Tibial nerve (tissue), 4 donors: ENCODE results near the gene SMYD3. TPM values are rescaled to one million over a fixed set of nuclear protein-coding genes. Genes with fewer than 3 reads are reported as not detected.

ENCODE experiments used
- DNase-seq, 2 donors: peaks; one replicate each; pipeline ENCODE4 v3.0.0-alpha.2; 2019; ENCODE audit warnings: low spot score in 2 of 2
- H3K27ac ChIP-seq, 4 donors: fragments of 200-600 bp; sonication (generic) in 3 of 4; one replicate each; pipeline ENCODE4 v1.5.1; 2017 to 2019; ENCODE audit warnings: mild to moderate bottlenecking in 1 of 4
- H3K27me3 ChIP-seq, 2 donors: fragments of 200-600 bp; sonication (generic) in 1 of 2; one replicate each; pipeline versions ENCODE4 v1.5.1 to v1.6.0; 2017 to 2019
- H3K36me3 ChIP-seq, 3 donors: fragments of 200-600 bp; sonication (generic); one replicate each; pipeline ENCODE4 v1.5.1; 2018 to 2019
- H3K4me1 ChIP-seq, 4 donors: fragments of 200-600 bp; sonication (generic) in 3 of 4; one replicate each; pipeline ENCODE4 v1.5.1; 2017 to 2019
- H3K4me3 ChIP-seq, 4 donors: fragments of 200-600 bp; sonication (generic) in 3 of 4; one replicate each; pipeline ENCODE4 v1.5.1; 2017 to 2019; ENCODE audit warnings: mild to moderate bottlenecking in 1 of 4, moderate library complexity in 1 of 4
- H3K9me3 ChIP-seq, 4 donors: fragments of 200-600 bp; sonication (generic) in 3 of 4; one replicate each; pipeline ENCODE4 v1.5.1; 2017 to 2019
- CTCF ChIP-seq, 5 experiments: fragments of 200-600 bp in 3 of 5; fragments of 450-650 bp in 2 of 5; sonication (generic) in 3 of 5; IDR thresholded peaks; one replicate each; pipeline ENCODE4 v1.5.1; 2016 to 2019; ENCODE audit warnings: antibody characterized with exemption in 5 of 5, mild to moderate bottlenecking in 3 of 5, moderate library complexity in 2 of 5
- EP300 ChIP-seq, 2 donors: sonication (generic); formaldehyde crosslinking; IDR thresholded peaks; one replicate each; pipeline ENCODE4 v1.6.1; 2017; ENCODE audit warnings: antibody characterized with exemption in 2 of 2, mild to moderate bottlenecking in 1 of 2
- POLR2A ChIP-seq, 2 donors: fragments of 450-650 bp; IDR thresholded peaks; one replicate each; pipeline ENCODE4 v1.6.1; 2017; ENCODE audit warnings: antibody characterized with exemption in 2 of 2, mild to moderate bottlenecking in 2 of 2, moderate library complexity in 2 of 2
- WGBS, 2 donors: methylation state at CpG; one replicate each; pipeline ENCODE4 v1.1.5; 2018; 5-methylcytosine and 5-hydroxymethylcytosine counted together
- total RNA-seq, 4 donors: library from RNA; depleted of rRNA; stranded (reverse); fragments of >200 nt; gene quantifications; one replicate each; pipeline ENCODE4 v1.1.0, GENCODE V29; 2016

The SMYD3 gene
- total RNA-seq, 4 donors from 2014 or later: 22.2 to 30.3 (median 27.0) TPM

DNA sequence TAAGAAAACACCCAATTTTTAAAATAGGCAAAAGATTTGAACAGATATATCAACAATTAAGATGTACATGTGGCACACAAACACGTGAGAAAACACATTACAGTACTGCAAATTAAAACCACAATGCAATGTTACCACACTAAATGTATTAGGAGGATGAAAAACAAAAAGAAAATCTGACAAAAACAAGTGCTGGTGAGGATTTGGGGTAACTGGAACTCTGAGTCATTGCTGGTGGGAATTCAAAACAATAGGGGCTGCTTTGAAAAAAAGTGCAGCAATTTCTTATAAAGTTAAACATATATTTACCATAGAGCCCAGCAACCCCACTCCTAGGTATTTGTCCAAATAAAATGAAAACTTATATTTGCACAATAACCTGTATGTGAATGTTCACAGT is 614.1 kb downstream of the SMYD3 start:
- no peak for DNase-seq
- H3K4me1 ChIP-seq: no peaks in the 10 kb centered on the region
- TF ChIP-seq EP300 (IDR thresholded peaks at IDR 0.05) (no peak), CTCF (IDR thresholded peaks at IDR 0.05) (no peak), POLR2A (IDR thresholded peaks at IDR 0.05) (no peak)
- 68 to 79% methylated on average over 1 of the region's 1 CpG for WGBS, 2 donors
- H3K9me3 ChIP-seq: peaks cover 0 to 34% (median 0%) of the 10 kb centered on the region in 4 donors
- H3K27ac ChIP-seq: no peak overlapping the region
- peaks cover 0 to 34% (median 0%) of the 10 kb centered on the region in 3 donors for H3K36me3 ChIP-seq
- H3K27me3 ChIP-seq: no peaks in the 10 kb centered on the region
- H3K4me3 ChIP-seq: no peak overlapping the region

- no peaks in the 10 kb centered on the region for H3K4me1 ChIP-seq
- H3K27me3 ChIP-seq: no peaks in the 10 kb centered on the region
- H3K36me3 ChIP-seq: peaks cover 0 to 22% (median 0%) of the 10 kb centered on the region in 3 donors
- no peak overlapping the region for H3K27ac ChIP-seq
- 49 to 53% methylated on average over 2 of the region's 2 CpGs for WGBS, 2 donors
- peaks cover 0 to 35% (median 0%) of the 10 kb centered on the region in 4 donors for H3K9me3 ChIP-seq
- H3K4me3 ChIP-seq: no peak overlapping the region
- DNase-seq: no peak
- no peak for TF ChIP-seq POLR2A (IDR thresholded peaks at IDR 0.05)
- TF ChIP-seq CTCF (IDR thresholded peaks at IDR 0.05): peak in 1 of 5 experiments; percentile 17
- TF ChIP-seq EP300 (IDR thresholded peaks at IDR 0.05): no peak
Observed at GRCh38 chr1:245888809-245889208, 618.3 kb downstream of the SMYD3 start.

- no peak for TF ChIP-seq POLR2A (IDR thresholded peaks at IDR 0.05)
- no peak for TF ChIP-seq CTCF (IDR thresholded peaks at IDR 0.05)
- no peak for TF ChIP-seq EP300 (IDR thresholded peaks at IDR 0.05)
- H3K27ac ChIP-seq: no peak overlapping the region
- H3K4me1 ChIP-seq: no peaks in the 10 kb centered on the region
- peaks cover 0 to 26% (median 0%) of the 10 kb centered on the region in 4 donors for H3K9me3 ChIP-seq
- H3K27me3 ChIP-seq: no peaks in the 10 kb centered on the region
- peaks cover 0 to 14% (median 0%) of the 10 kb centered on the region in 3 donors for H3K36me3 ChIP-seq
- no peak for DNase-seq
- H3K4me3 ChIP-seq: no peak overlapping the region
- 91 to 98% methylated on average over 1 of the region's 1 CpG for WGBS, 2 donors
Observed at GRCh38 chr1:245887829-245888228, 619.2 kb downstream of the SMYD3 start.

DNA sequence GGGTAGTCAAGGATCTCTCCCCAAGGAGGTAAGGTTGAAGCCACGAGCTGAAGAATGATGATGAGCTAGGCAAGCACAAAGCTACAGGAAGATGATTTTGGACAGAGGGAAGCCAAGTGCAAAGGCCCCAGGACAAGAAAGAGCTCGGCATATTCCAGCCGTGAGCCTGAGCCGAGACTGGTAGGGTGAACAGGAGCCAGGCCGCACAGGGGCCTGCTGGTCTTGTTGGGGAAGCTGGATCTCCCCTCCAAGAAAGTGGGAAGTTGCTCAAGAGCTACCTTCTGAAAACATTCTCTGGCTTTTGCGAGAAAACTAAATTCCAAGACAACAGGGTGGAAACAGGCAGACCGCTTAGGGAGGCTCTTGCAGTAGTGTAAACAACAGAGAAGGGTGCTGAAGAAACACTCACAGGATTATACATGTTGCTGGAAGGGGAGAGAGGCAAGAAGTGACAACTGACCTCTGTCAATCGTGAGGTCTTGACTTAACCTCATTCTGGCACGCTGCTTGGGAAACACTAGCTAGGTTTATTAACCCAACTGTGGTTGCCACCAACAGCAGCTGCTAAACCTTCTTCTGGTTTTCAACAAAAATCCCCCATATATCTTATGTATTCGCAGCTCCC is 625.2 kb downstream of the SMYD3 start:
- H3K4me3 ChIP-seq: no peak overlapping the region
- peaks cover 0 to 4% (median 0%) of the 10 kb centered on the region in 3 donors for H3K36me3 ChIP-seq
- H3K27ac ChIP-seq: no peak overlapping the region
- H3K9me3 ChIP-seq: peaks cover 0 to 3% (median 0%) of the 10 kb centered on the region in 4 donors
- H3K27me3 ChIP-seq: no peaks in the 10 kb centered on the region
- TF ChIP-seq CTCF (IDR thresholded peaks at IDR 0.05) (no peak), EP300 (IDR thresholded peaks at IDR 0.05) (no peak), POLR2A (IDR thresholded peaks at IDR 0.05) (no peak)
- WGBS, 2 donors: 79 to 90% methylated on average over 10 of the region's 10 CpGs
- H3K4me1 ChIP-seq: no peaks in the 10 kb centered on the region
- no peak for DNase-seq

- H3K27me3 ChIP-seq: no peaks in the 10 kb centered on the region
- peaks cover 0 to 3% (median 0%) of the 10 kb centered on the region in 4 donors for H3K9me3 ChIP-seq
- 69 to 76% methylated on average over 3 of the region's 3 CpGs for WGBS, 2 donors
- H3K27ac ChIP-seq: no peak overlapping the region
- TF ChIP-seq EP300 (IDR thresholded peaks at IDR 0.05): no peak
- no peak for TF ChIP-seq CTCF (IDR thresholded peaks at IDR 0.05)
- no peak for TF ChIP-seq POLR2A (IDR thresholded peaks at IDR 0.05)
- H3K4me3 ChIP-seq: no peak overlapping the region
- peaks cover 0 to 2% (median 0%) of the 10 kb centered on the region in 4 donors for H3K4me1 ChIP-seq
- H3K36me3 ChIP-seq: peaks cover 0 to 4% (median 0%) of the 10 kb centered on the region in 3 donors
- no peak for DNase-seq
Observed at GRCh38 chr1:245880754-245881403, 626.2 kb downstream of the SMYD3 start.
